T-cell (primary cell): ENCODE measurements around the gene OR1J1. TPM values are rescaled to one million over a fixed set of nuclear protein-coding genes. Genes with fewer than 3 reads are reported as not detected.

Experiments used
- ATAC-seq, 4 experiments: fragments of 200-7000 bp in 3 of 4; fragments of 150-1000 bp in 1 of 4; cut with Tn5 transposase; replicated peaks in 1 of 4; 1 replicate in 3 of 4; 2 replicates in 1 of 4; pipeline ENCODE4 v1.10.0; 2021; ENCODE audit warnings: moderate library complexity in 3 of 4, mild to moderate bottlenecking in 2 of 4, moderate number of reproducible peaks in 1 of 4
- CTCF ChIA-PET, 2 donors: fragments of 300-600 bp; sonication (Branson Sonifier 250); formaldehyde crosslinking; loops; one replicate each; lab custom pipeline; 2022; ENCODE audit warnings: antibody characterized with exemption in 2 of 2; lab: Charles Lee
- POLR2A ChIA-PET, 2 donors: fragments of 300-600 bp; sonication (Branson Sonifier 250); formaldehyde crosslinking; loops; one replicate each; lab custom pipeline; 2022; ENCODE audit warnings: antibody characterized with exemption in 2 of 2; lab: Charles Lee
- DNase-seq, 35 experiments: peaks; one replicate each; pipeline versions ENCODE4 v3.0.0 to v3.0.0-alpha.2; 2013 to 2023
- H3K27ac ChIP-seq: one replicate; pipeline ENCODE4 v1.5.1; 2013; ENCODE audit warnings: low read length
- H3K27me3 ChIP-seq, 2 experiments: replicated peaks in 1 of 2; 1 replicate in 1 of 2; 2 replicates in 1 of 2; pipeline versions ENCODE4 v1.6.1 to v1.7.0; 2013; ENCODE audit warnings: low read length in 1 of 2, mixed read lengths in 1 of 2; ENCODE audit not compliant: control insufficient read depth in 2 of 2, insufficient read depth in 2 of 2; ENCODE audit errors: extremely low read depth in 1 of 2
- H3K36me3 ChIP-seq, 2 donors: 1 replicate in 1 of 2; 2 replicates in 1 of 2; pipeline versions ENCODE4 v1.6.1 to v1.7.0; 2013; ENCODE audit warnings: low read length in 1 of 2; ENCODE audit not compliant: control insufficient read depth in 2 of 2, insufficient read depth in 1 of 2; ENCODE audit errors: extremely low read depth in 1 of 2
- H3K4me1 ChIP-seq, 2 experiments: 1 replicate in 1 of 2; 2 replicates in 1 of 2; pipeline versions ENCODE4 v1.6.1 to v1.7.0; 2013; ENCODE audit warnings: low read length in 2 of 2, mixed read lengths in 1 of 2; ENCODE audit not compliant: insufficient read depth in 2 of 2, control insufficient read depth in 1 of 2; ENCODE audit errors: extremely low read depth in 1 of 2
- H3K4me3 ChIP-seq, 2 donors: 1 replicate in 1 of 2; 2 replicates in 1 of 2; pipeline versions ENCODE4 v1.5.1 to v1.7.0; 2013; ENCODE audit warnings: mild to moderate bottlenecking in 2 of 2, low read length in 1 of 2, moderate library complexity in 1 of 2; ENCODE audit not compliant: control insufficient read depth in 1 of 2; ENCODE audit errors: extremely low read depth in 1 of 2
- H3K9me3 ChIP-seq: 2 replicates; pipeline ENCODE4 v1.7.0; 2013
- H3K27ac Mint-ChIP-seq, 2 donors: one replicate each; pipeline ENCODE4 v1.8.0; 2020 to 2021; ENCODE audit warnings: mild to moderate bottlenecking in 2 of 2, mixed read lengths in 2 of 2
- H3K27me3 Mint-ChIP-seq, 2 donors: one replicate each; pipeline ENCODE4 v1.8.0; 2021 to 2022; ENCODE audit warnings: mixed read lengths in 2 of 2
- H3K36me3 Mint-ChIP-seq: one replicate; pipeline ENCODE4 v1.8.0; 2021; ENCODE audit warnings: mixed read lengths
- H3K4me1 Mint-ChIP-seq, 3 donors: one replicate each; pipeline ENCODE4 v1.8.0; 2020 to 2022; ENCODE audit warnings: mixed read lengths in 3 of 3, mild to moderate bottlenecking in 1 of 3
- H3K4me3 Mint-ChIP-seq, 3 donors: one replicate each; pipeline ENCODE4 v1.8.0; 2020 to 2022; ENCODE audit warnings: mild to moderate bottlenecking in 3 of 3, mixed read lengths in 3 of 3, moderate library complexity in 3 of 3
- H3K9me3 Mint-ChIP-seq, 3 donors: one replicate each; pipeline ENCODE4 v1.8.0; 2020 to 2022; ENCODE audit warnings: mixed read lengths in 3 of 3
- WGBS: methylation state at CpG from one replicate; pipeline ENCODE4 v1.1.5; 2013; ENCODE audit warnings: missing lambda C conversion rate; ENCODE audit not compliant: insufficient coverage; 5-methylcytosine and 5-hydroxymethylcytosine counted together
- total RNA-seq, 35 experiments: library from RNA in 6 of 35; stranded (reverse) in 6 of 35; fragments of 120-200 nt in 1 of 35; gene quantifications; one replicate each; pipeline versions ENCODE4 v1.2.1 to v1.2.4 and lab custom pipeline; 2013 to 2026

OR1J1 gene
- total RNA-seq, 5 donors from 2014 or later (not counting 1 experiment from before 2014, with no cell fraction given), result not detected

DNA sequence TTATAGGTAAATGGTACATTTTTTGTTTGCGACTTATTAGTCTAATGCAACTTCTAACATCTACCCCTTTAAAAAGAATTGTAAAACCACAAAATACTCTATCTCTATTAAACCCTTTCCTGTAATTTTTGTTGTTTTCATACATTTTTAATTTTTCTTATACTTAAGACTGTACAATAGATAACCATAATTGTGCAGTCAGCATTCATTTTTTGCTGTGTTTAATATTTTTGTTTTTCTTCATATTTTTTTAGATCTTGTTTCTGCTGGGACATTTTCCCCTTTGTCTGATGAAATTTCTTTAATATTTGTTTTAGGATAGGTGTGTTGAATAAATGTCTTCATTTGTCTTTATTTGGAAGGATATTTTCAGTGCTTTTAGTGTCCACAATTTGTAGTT is 19.9 kb downstream of the OR1J1 start:
- H3K27me3 ChIP-seq, result peaks cover 0 to 2% of the 10 kb centered on the region in 2 experiments
- Mint-ChIP-seq H3K36me3 (no peaks in the 10 kb centered on the region), H3K4me3 (no peak overlapping the region), H3K27me3 (peaks cover 27 to 38% of the 10 kb centered on the region in 2 donors), H3K4me1 (no peaks in the 10 kb centered on the region), H3K9me3 (peaks cover 0 to 3% (median 0%) of the 10 kb centered on the region in 3 donors), H3K27ac (no peak overlapping the region)
- no peak overlapping the region for H3K4me3 ChIP-seq
- no peak overlapping the region for H3K27ac ChIP-seq
- WGBS, result no CpG with 5 or more reads among the region's 1 CpG
- no peak for ATAC-seq
- CTCF ChIA-PET, result no interaction called here
- DNase-seq, result no peak
- no peaks in the 10 kb centered on the region for H3K4me1 ChIP-seq
- H3K9me3 ChIP-seq, result no peaks in the 10 kb centered on the region
- H3K36me3 ChIP-seq, result no peaks in the 10 kb centered on the region
- POLR2A ChIA-PET, result no interaction called here

DNA sequence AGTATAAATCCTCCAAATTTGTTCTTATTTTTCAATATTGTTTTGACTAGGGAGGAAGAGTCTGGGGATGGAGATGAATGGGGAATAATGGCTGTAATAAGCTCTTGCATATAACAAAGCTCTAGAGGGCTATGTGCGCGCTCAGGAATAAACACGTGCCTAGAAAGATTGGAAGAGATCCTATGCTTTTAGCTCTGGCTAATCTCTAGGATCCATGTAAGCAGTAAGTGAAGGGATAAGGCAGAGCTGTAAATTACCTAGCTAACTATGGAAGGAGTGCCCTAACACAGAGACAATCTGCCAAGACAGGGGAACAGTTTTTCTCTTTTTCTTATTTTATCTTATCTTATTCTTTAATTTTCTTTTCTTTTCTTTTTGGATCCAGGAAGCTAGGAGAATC is 21.6 kb downstream of the OR1J1 start:
- Mint-ChIP-seq H3K36me3 (no peaks in the 10 kb centered on the region), H3K4me1 (no peaks in the 10 kb centered on the region), H3K4me3 (no peak overlapping the region), H3K27ac (no peak overlapping the region), H3K27me3 (peaks cover 17 to 29% of the 10 kb centered on the region in 2 donors), H3K9me3 (peaks cover 0 to 3% (median 0%) of the 10 kb centered on the region in 3 donors)
- Histone ChIP-seq H3K27me3 (peaks cover 0 to 2% of the 10 kb centered on the region in 2 experiments), H3K27ac (no peak overlapping the region), H3K4me3 (no peak overlapping the region), H3K36me3 (no peaks in the 10 kb centered on the region), H3K4me1 (no peaks in the 10 kb centered on the region), H3K9me3 (no peaks in the 10 kb centered on the region)
- ATAC-seq, result no peak
- DNase-seq, result no peak
- POLR2A ChIA-PET, result no interaction called here
- WGBS, result 100% methylated on average over 3 of the region's 3 CpGs
- CTCF ChIA-PET, result no interaction called here

GRCh38 chr9:122453677-122454135 is 24.0 kb downstream of the OR1J1 start:
- no peaks in the 10 kb centered on the region for H3K36me3 Mint-ChIP-seq
- ChIA-PET POLR2A (no interaction called here), CTCF (interaction anchor here in 1 of 2 donors (1.9 kb wide), 1 partner anchor 10 kb away, joined by 4 read pairs; no protein-coding TSS in a partner anchor)
- no peaks in the 10 kb centered on the region for H3K4me1 Mint-ChIP-seq
- H3K36me3 ChIP-seq, result no peaks in the 10 kb centered on the region
- no peaks in the 10 kb centered on the region for H3K27me3 ChIP-seq
- no peak overlapping the region for H3K27ac Mint-ChIP-seq
- H3K9me3 Mint-ChIP-seq, result no peaks in the 10 kb centered on the region
- H3K9me3 ChIP-seq, result no peaks in the 10 kb centered on the region
- no peak for ATAC-seq
- H3K27me3 Mint-ChIP-seq, result peaks cover 5 to 19% of the 10 kb centered on the region in 2 donors
- H3K4me3 Mint-ChIP-seq, result no peak overlapping the region
- no CpG with 5 or more reads among the region's 2 CpGs for WGBS
- DNase-seq, result no peak
- H3K27ac ChIP-seq, result no peak overlapping the region
- H3K4me3 ChIP-seq, result no peak overlapping the region
- no peaks in the 10 kb centered on the region for H3K4me1 ChIP-seq

- no peak overlapping the region for H3K27ac ChIP-seq
- Mint-ChIP-seq H3K4me1 (no peaks in the 10 kb centered on the region), H3K27ac (no peak overlapping the region), H3K36me3 (no peaks in the 10 kb centered on the region), H3K9me3 (no peaks in the 10 kb centered on the region), H3K4me3 (no peak overlapping the region), H3K27me3 (peaks cover 24 to 37% of the 10 kb centered on the region in 2 donors)
- H3K36me3 ChIP-seq, result no peaks in the 10 kb centered on the region
- H3K27me3 ChIP-seq, result peaks cover 0 to 7% of the 10 kb centered on the region in 2 experiments
- H3K4me3 ChIP-seq, result no peak overlapping the region
- 29% methylated on average over 1 of the region's 3 CpGs for WGBS
- ChIA-PET POLR2A (interaction anchor here in 1 of 2 donors (0.6 kb wide), 1 partner anchor 381 kb away, joined by 3 read pairs; no protein-coding TSS in a partner anchor), CTCF (no interaction called here)
- no peaks in the 10 kb centered on the region for H3K9me3 ChIP-seq
- ATAC-seq (no peak), DNase-seq (no peak)
- H3K4me1 ChIP-seq, result no peaks in the 10 kb centered on the region
These were observed 30.8 kb downstream of the OR1J1 start for GRCh38 chr9:122446819-122447484.

- Mint-ChIP-seq H3K4me1 (no peaks in the 10 kb centered on the region), H3K9me3 (no peaks in the 10 kb centered on the region), H3K27me3 (peaks cover 29 to 37% of the 10 kb centered on the region in 2 donors), H3K4me3 (no peak overlapping the region), H3K27ac (no peak overlapping the region), H3K36me3 (no peaks in the 10 kb centered on the region)
- Histone ChIP-seq H3K4me3 (no peak overlapping the region), H3K27me3 (peaks cover 0 to 7% of the 10 kb centered on the region in 2 experiments), H3K4me1 (no peaks in the 10 kb centered on the region), H3K27ac (no peak overlapping the region), H3K9me3 (no peaks in the 10 kb centered on the region), H3K36me3 (no peaks in the 10 kb centered on the region)
- no peak for DNase-seq
- 83% methylated on average over 1 of the region's 2 CpGs for WGBS
- ChIA-PET CTCF (no interaction called here), POLR2A (no interaction called here)
- ATAC-seq, result no peak
These were observed 32.5 kb downstream of the OR1J1 start for GRCh38 chr9:122445155-122445749.

DNA sequence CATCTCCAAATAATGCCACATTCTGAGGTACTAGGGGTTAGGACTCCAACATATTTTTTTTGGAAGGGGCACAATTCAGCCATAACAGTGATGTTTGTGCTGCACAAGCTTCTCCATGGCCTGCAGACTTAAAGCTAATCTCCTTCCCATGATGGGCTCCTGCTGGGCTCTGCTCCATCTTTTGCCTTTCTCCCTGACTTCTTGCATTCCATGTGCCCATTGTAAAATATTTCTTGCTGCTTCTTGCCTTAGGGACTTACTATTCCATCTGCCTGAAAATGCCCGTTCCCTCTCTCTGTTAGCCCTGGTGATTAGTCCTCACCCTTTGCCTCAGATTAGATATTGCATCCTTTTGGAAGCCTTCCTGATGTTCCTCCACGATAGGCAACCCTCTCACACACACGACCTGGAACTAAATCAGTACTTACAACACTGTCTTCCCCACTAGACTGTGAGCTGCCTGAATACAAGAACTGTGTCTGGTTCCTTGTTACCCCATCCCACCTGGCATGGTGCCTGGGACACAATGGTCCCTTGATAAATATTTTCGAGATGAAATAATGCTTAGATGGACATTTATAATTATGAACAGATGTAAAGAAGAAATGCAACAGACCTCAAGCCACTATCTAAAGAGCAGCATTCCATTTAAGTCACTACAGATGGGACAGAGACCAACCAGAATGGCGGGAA is 33.5 kb downstream of the OR1J1 start:
- H3K27me3 ChIP-seq, result peaks cover 0 to 7% of the 10 kb centered on the region in 2 experiments
- CTCF ChIA-PET, result no interaction called here
- H3K36me3 ChIP-seq, result no peaks in the 10 kb centered on the region
- no peak overlapping the region for H3K27ac ChIP-seq
- no peaks in the 10 kb centered on the region for H3K9me3 Mint-ChIP-seq
- no peaks in the 10 kb centered on the region for H3K36me3 Mint-ChIP-seq
- DNase-seq (no peak), ATAC-seq (no peak)
- H3K4me1 ChIP-seq, result no peaks in the 10 kb centered on the region
- no peak overlapping the region for H3K27ac Mint-ChIP-seq
- POLR2A ChIA-PET, result no interaction called here
- H3K4me1 Mint-ChIP-seq, result no peaks in the 10 kb centered on the region
- H3K4me3 Mint-ChIP-seq, result no peak overlapping the region
- 59% methylated on average over 3 of the region's 5 CpGs for WGBS
- no peak overlapping the region for H3K4me3 ChIP-seq
- peaks cover 29 to 37% of the 10 kb centered on the region in 2 donors for H3K27me3 Mint-ChIP-seq
- no peaks in the 10 kb centered on the region for H3K9me3 ChIP-seq
